Measurements from ENCODE around the gene ZMIZ1. TPM values are rescaled to one million over a fixed set of nuclear protein-coding genes. Genes with fewer than 3 reads are reported as not detected.

The ZMIZ1 gene
- total RNA-seq, 1 experiment from 2014 or later = 23.5 TPM

GRCh38 chr10:79242620-79243152, 173.9 kb downstream of the ZMIZ1 start:
- no peak for TF ChIP-seq CTCF (IDR thresholded peaks at IDR 0.05; ENCODE audit: unreplicated experiment)
- H3K27ac Mint-ChIP-seq (ENCODE audit: unreplicated experiment) = no peak overlapping the region
- H3K36me3 Mint-ChIP-seq (ENCODE audit: insufficient read depth, unreplicated experiment) = peaks cover under 1% of the 10 kb centered on the region
- peak; percentile 57 for DNase-seq
- no peaks in the 10 kb centered on the region for H3K27me3 Mint-ChIP-seq (ENCODE audit: unreplicated experiment)
- no TSS peak for BruUV-seq (replicated peaks)
- intact Hi-C loops (cut with micrococcal nuclease; ENCODE audit: unreplicated experiment) = no loop called here
- peaks cover 28% of the 10 kb centered on the region for H3K4me1 Mint-ChIP-seq (ENCODE audit: low read depth, unreplicated experiment)
- CTCF ChIA-PET = no interaction called here
- no peaks in the 10 kb centered on the region for H3K9me3 Mint-ChIP-seq (ENCODE audit: low read depth, unreplicated experiment)
- peak overlapping the region; percentile 65 for H3K4me3 Mint-ChIP-seq (ENCODE audit: low read depth, unreplicated experiment)

GRCh38 chr10:79243181-79244067, 174.7 kb downstream of the ZMIZ1 start:
- Mint-ChIP-seq H3K4me3 (ENCODE audit: low read depth, unreplicated experiment) (no peak overlapping the region), H3K9me3 (ENCODE audit: low read depth, unreplicated experiment) (no peaks in the 10 kb centered on the region), H3K4me1 (ENCODE audit: low read depth, unreplicated experiment) (peaks cover 21% of the 10 kb centered on the region), H3K27me3 (ENCODE audit: unreplicated experiment) (no peaks in the 10 kb centered on the region), H3K27ac (ENCODE audit: unreplicated experiment) (peak overlapping the region; percentile 53), H3K36me3 (ENCODE audit: insufficient read depth, unreplicated experiment) (peaks cover 4% of the 10 kb centered on the region)
- no TSS peak for BruUV-seq (replicated peaks)
- CTCF ChIA-PET = no interaction called here
- intact Hi-C loops (cut with micrococcal nuclease; ENCODE audit: unreplicated experiment) = no loop called here
- no peak for TF ChIP-seq CTCF (IDR thresholded peaks at IDR 0.05; ENCODE audit: unreplicated experiment)
- DNase-seq = no peak

GRCh38 chr10:79244068-79244442, 175.3 kb downstream of the ZMIZ1 start:
- H3K4me3 Mint-ChIP-seq (ENCODE audit: low read depth, unreplicated experiment) = no peak overlapping the region
- no peaks in the 10 kb centered on the region for H3K9me3 Mint-ChIP-seq (ENCODE audit: low read depth, unreplicated experiment)
- CTCF ChIA-PET = no interaction called here
- intact Hi-C loops (cut with micrococcal nuclease; ENCODE audit: unreplicated experiment) = no loop called here
- TF ChIP-seq CTCF (IDR thresholded peaks at IDR 0.05; ENCODE audit: unreplicated experiment) = no peak
- peak overlapping the region; percentile 53 for H3K27ac Mint-ChIP-seq (ENCODE audit: unreplicated experiment)
- H3K36me3 Mint-ChIP-seq (ENCODE audit: insufficient read depth, unreplicated experiment) = peaks cover 4% of the 10 kb centered on the region
- no peak for DNase-seq
- BruUV-seq (replicated peaks) = no TSS peak
- peaks cover 21% of the 10 kb centered on the region for H3K4me1 Mint-ChIP-seq (ENCODE audit: low read depth, unreplicated experiment)
- no peaks in the 10 kb centered on the region for H3K27me3 Mint-ChIP-seq (ENCODE audit: unreplicated experiment)

DNA sequence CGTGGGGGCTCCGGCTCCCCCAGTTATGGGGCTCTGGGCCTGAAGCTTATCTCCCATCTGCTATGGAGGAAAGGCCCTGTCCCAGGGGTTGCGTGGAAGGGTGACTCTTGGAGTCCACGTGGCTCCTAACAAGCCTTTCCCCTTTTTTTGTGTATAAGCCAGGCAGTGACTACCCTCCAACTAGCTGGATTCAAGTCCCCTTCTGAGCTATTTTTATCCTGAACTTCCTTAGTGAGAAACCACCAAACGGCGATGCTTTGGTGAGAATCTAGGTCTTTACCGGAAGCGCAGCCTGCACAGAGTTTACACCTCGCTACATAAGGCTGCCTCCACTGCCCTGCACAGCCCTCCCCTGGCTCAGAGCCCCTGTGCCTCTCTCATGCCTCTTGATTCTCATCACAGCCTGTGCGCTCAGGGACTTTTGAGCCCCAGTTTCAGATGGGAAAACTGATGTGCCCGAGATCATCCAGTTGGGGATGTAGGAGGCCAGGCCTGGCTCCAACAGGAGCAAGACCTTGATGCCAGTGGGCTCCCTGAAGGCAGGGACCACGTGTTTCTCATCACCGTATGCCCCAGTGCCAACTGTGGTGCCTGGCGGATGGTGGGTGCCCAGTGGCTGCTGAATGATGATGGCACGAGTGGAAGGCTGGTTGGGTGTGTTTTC, 176.2 kb downstream of the ZMIZ1 start:
- H3K4me3 Mint-ChIP-seq (ENCODE audit: low read depth, unreplicated experiment) = no peak overlapping the region
- peaks cover 21% of the 10 kb centered on the region for H3K4me1 Mint-ChIP-seq (ENCODE audit: low read depth, unreplicated experiment)
- H3K27me3 Mint-ChIP-seq (ENCODE audit: unreplicated experiment) = no peaks in the 10 kb centered on the region
- no peak for DNase-seq
- no TSS peak for BruUV-seq (replicated peaks)
- no peak for TF ChIP-seq CTCF (IDR thresholded peaks at IDR 0.05; ENCODE audit: unreplicated experiment)
- no peak overlapping the region for H3K27ac Mint-ChIP-seq (ENCODE audit: unreplicated experiment)
- no peaks in the 10 kb centered on the region for H3K9me3 Mint-ChIP-seq (ENCODE audit: low read depth, unreplicated experiment)
- intact Hi-C loops (cut with micrococcal nuclease; ENCODE audit: unreplicated experiment) = no loop called here
- CTCF ChIA-PET = no interaction called here
- peaks cover 4% of the 10 kb centered on the region for H3K36me3 Mint-ChIP-seq (ENCODE audit: insufficient read depth, unreplicated experiment)

Data from Calu3 (cell line).